ENCODE measurements around the gene ABR. TPM values are rescaled to one million over a fixed set of nuclear protein-coding genes. Genes with fewer than 3 reads are reported as not detected.

Gene ABR
- total RNA-seq, 1 experiment from 2014 or later, result 172 TPM

DNA sequence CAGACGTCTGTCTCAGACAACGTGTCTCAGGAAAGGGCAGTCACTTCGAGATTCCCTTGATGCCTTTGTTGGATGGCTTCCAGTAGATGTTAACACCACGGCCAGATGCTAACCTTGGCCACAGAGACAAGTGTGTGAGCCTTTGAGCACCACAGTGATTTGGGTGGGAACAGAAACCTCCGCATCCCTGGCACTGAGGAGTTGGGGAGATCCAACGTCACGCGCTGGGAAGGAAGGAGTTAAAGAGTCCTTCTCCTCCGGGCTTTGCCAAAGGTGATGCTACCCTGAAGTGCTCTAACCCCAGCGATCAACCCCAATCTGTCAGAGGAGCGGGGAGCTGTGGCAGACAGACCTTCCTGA, 3.0 kb upstream of the ABR start:
- no TSS peak for BruUV-seq (replicated peaks)

DNA sequence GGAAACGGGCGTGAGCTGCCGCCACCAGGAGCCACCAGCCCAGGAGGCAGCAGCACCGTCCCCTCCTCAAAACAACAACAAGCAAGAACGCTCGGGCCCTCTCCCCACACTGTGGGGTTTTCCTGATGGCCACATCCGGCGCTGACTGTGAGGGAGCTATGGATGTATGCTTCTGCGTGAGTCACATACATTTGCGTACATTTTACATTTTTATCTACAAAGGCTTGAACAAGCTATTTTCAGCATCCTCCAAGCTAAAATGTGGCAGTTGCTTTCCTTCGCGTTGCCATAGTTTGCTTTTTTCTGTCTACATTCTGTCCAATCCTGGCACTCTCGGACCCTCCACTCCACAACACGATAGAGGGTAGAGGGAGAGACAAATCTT, 2.0 kb upstream of the ABR start:
- ChIA-PET CTCF (no interaction called here), POLR2A (no interaction called here)
- Histone ChIP-seq H3K9me3 (ENCODE audit: control insufficient read depth, insufficient read depth, low read depth, low read length) (no peaks in the 10 kb centered on the region), H3K36me3 (ENCODE audit: control insufficient read depth, insufficient read depth, low read length) (no peaks in the 10 kb centered on the region), H3K4me3 (ENCODE audit: low read depth in 2 of 2, low read length in 2 of 2) (no peak overlapping the region), H3K27me3 (ENCODE audit: control insufficient read depth, insufficient read depth, low read length) (no peaks in the 10 kb centered on the region), H3K27ac (ENCODE audit: low read length) (no peak overlapping the region), H3K4me1 (ENCODE audit: control insufficient read depth, insufficient read depth, low read length) (peaks cover 33% of the 10 kb centered on the region)
- TF ChIP-seq SIN3A (IDR thresholded peaks at IDR 0.05; ENCODE audit: borderline replicate concordance, insufficient read depth, low read depth, low read length) (no peak), TCF7L2 (IDR thresholded peaks at IDR 0.05; ENCODE audit: low read depth, low read length) (no peak), POLR2AphosphoS5 (IDR thresholded peaks at IDR 0.05; ENCODE audit: low read depth, low read length) (no peak)
- TF ChIP-seq, protein P1, sequence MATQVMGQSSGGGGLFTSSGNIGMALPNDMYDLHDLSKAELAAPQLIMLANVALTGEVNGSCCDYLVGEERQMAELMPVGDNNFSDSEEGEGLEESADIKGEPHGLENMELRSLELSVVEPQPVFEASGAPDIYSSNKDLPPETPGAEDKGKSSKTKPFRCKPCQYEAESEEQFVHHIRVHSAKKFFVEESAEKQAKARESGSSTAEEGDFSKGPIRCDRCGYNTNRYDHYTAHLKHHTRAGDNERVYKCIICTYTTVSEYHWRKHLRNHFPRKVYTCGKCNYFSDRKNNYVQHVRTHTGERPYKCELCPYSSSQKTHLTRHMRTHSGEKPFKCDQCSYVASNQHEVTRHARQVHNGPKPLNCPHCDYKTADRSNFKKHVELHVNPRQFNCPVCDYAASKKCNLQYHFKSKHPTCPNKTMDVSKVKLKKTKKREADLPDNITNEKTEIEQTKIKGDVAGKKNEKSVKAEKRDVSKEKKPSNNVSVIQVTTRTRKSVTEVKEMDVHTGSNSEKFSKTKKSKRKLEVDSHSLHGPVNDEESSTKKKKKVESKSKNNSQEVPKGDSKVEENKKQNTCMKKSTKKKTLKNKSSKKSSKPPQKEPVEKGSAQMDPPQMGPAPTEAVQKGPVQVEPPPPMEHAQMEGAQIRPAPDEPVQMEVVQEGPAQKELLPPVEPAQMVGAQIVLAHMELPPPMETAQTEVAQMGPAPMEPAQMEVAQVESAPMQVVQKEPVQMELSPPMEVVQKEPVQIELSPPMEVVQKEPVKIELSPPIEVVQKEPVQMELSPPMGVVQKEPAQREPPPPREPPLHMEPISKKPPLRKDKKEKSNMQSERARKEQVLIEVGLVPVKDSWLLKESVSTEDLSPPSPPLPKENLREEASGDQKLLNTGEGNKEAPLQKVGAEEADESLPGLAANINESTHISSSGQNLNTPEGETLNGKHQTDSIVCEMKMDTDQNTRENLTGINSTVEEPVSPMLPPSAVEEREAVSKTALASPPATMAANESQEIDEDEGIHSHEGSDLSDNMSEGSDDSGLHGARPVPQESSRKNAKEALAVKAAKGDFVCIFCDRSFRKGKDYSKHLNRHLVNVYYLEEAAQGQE (IDR thresholded peaks at IDR 0.05; ENCODE audit: insufficient read depth in 1 of 2, low read depth in 2 of 2, low read length in 1 of 2), result no peak
- TF ChIP-seq, protein P2, sequence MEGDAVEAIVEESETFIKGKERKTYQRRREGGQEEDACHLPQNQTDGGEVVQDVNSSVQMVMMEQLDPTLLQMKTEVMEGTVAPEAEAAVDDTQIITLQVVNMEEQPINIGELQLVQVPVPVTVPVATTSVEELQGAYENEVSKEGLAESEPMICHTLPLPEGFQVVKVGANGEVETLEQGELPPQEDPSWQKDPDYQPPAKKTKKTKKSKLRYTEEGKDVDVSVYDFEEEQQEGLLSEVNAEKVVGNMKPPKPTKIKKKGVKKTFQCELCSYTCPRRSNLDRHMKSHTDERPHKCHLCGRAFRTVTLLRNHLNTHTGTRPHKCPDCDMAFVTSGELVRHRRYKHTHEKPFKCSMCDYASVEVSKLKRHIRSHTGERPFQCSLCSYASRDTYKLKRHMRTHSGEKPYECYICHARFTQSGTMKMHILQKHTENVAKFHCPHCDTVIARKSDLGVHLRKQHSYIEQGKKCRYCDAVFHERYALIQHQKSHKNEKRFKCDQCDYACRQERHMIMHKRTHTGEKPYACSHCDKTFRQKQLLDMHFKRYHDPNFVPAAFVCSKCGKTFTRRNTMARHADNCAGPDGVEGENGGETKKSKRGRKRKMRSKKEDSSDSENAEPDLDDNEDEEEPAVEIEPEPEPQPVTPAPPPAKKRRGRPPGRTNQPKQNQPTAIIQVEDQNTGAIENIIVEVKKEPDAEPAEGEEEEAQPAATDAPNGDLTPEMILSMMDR (IDR thresholded peaks at IDR 0.05), result no peak
- DNase-seq (ENCODE audit: low read depth, low spot score) (no peak), ATAC-seq (peak; percentile 28; the same call in 1 of the 2 replicates)
- intact Hi-C loops (cut with micrococcal nuclease; ENCODE audit: unreplicated experiment), result no loop called here
- no TSS peak for BruUV-seq (replicated peaks)
- in situ Hi-C loops (cut with HindIII; ENCODE audit: low pct_unique_long_range_greater_than_20kb, low sequenced_read_pairs), result no loop called here

More for the DNA sequence above, 3.0 kb upstream of the ABR start:
- Histone ChIP-seq H3K9me3 (ENCODE audit: control insufficient read depth, insufficient read depth, low read depth, low read length) (no peaks in the 10 kb centered on the region), H3K36me3 (ENCODE audit: control insufficient read depth, insufficient read depth, low read length) (no peaks in the 10 kb centered on the region), H3K27me3 (ENCODE audit: control insufficient read depth, insufficient read depth, low read length) (no peaks in the 10 kb centered on the region), H3K4me1 (ENCODE audit: control insufficient read depth, insufficient read depth, low read length) (peaks cover 26% of the 10 kb centered on the region), H3K4me3 (ENCODE audit: low read depth in 2 of 2, low read length in 2 of 2) (no peak overlapping the region), H3K27ac (ENCODE audit: low read length) (no peak overlapping the region)
- in situ Hi-C loops (cut with HindIII; ENCODE audit: low pct_unique_long_range_greater_than_20kb, low sequenced_read_pairs), result no loop called here
- ChIA-PET CTCF (no interaction called here), POLR2A (no interaction called here)
- DNase-seq (ENCODE audit: low read depth, low spot score) (no peak), ATAC-seq (no peak)
- TF ChIP-seq, protein P2 (IDR thresholded peaks at IDR 0.05), result no peak
- no peak for TF ChIP-seq POLR2AphosphoS5 (IDR thresholded peaks at IDR 0.05; ENCODE audit: low read depth, low read length)
- no peak for TF ChIP-seq TCF7L2 (IDR thresholded peaks at IDR 0.05; ENCODE audit: low read depth, low read length)
- TF ChIP-seq, protein P1 (IDR thresholded peaks at IDR 0.05; ENCODE audit: insufficient read depth in 1 of 2, low read depth in 2 of 2, low read length in 1 of 2), result no peak
- no peak for TF ChIP-seq SIN3A (IDR thresholded peaks at IDR 0.05; ENCODE audit: borderline replicate concordance, insufficient read depth, low read depth, low read length)
- intact Hi-C loops (cut with micrococcal nuclease; ENCODE audit: unreplicated experiment), result no loop called here
